Measurements from ENCODE around the gene MIF4GD. TPM values are rescaled to one million over a fixed set of nuclear protein-coding genes. Genes with fewer than 3 reads are reported as not detected.
"Not testable (repeated sequence)": the region's sequence is repeated elsewhere in the genome, so short reads cannot be mapped to it uniquely, and the experiment has no call there.

Gene MIF4GD
- total RNA-seq, 2 donors from 2014 or later: 18.0 to 24.9 TPM

GRCh38 chr17:75301502-75302206 lies 30.6 kb upstream of the MIF4GD start:
- TF ChIP-seq CTCF (IDR thresholded peaks at IDR 0.05): no peak
- Histone ChIP-seq H3K27ac (no peak overlapping the region), H3K9me3 (no peaks in the 10 kb centered on the region), H3K4me1 (no peaks in the 10 kb centered on the region), H3K27me3 (no peaks in the 10 kb centered on the region), H3K4me3 (no peak overlapping the region), H3K36me3 (no peaks in the 10 kb centered on the region)
- DNase-seq (ENCODE audit: low spot score): no peak

DNA sequence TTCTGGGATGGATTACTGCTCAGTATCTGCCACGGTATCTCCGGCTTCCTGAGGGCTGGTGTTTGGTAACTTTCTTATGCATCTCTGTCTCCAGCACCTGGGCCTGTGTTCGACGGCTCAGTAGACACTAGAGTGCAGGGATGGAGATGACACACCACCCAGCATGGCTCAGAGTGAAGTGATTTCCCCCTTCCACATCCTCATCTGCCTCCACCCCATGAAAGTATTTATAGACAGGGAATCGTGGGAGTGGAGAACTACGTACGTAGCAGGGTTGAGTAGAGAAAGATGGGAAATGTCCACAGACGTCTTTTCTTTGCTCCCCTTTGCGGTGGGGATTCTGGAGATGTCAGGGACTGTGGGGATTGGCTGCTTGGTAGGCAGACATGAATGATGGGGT lies 30.0 kb upstream of the MIF4GD start:
- no peak for TF ChIP-seq CTCF (IDR thresholded peaks at IDR 0.05)
- H3K4me1 ChIP-seq: no peaks in the 10 kb centered on the region
- H3K27ac ChIP-seq: no peak overlapping the region
- no peaks in the 10 kb centered on the region for H3K27me3 ChIP-seq
- H3K9me3 ChIP-seq: no peaks in the 10 kb centered on the region
- no peaks in the 10 kb centered on the region for H3K36me3 ChIP-seq
- DNase-seq (ENCODE audit: low spot score): no peak
- no peak overlapping the region for H3K4me3 ChIP-seq

DNA sequence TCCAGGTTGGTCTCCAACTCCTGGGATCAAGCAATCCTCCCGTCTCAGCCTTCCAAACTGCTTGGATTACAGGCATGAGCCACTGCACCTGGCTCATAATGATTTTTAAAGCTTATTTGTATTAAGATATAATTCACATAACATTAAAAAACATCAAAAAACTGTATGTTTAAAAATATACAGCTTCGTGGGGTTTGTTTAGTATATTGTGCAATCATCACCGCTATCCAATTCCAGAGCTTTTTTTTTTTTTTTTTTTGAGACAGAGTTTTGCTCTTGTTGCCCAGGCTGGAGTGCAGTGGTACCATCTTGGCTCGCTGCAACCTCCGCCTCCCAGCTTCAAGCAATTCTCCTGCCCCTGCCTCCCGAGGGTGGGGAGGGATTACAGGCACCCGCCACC lies 29.2 kb upstream of the MIF4GD start:
- Histone ChIP-seq H3K4me3 (no peak overlapping the region), H3K36me3 (no peaks in the 10 kb centered on the region), H3K9me3 (no peaks in the 10 kb centered on the region), H3K27me3 (no peaks in the 10 kb centered on the region), H3K4me1 (no peaks in the 10 kb centered on the region), H3K27ac (no peak overlapping the region)
- no peak for DNase-seq (ENCODE audit: low spot score)
- TF ChIP-seq CTCF (IDR thresholded peaks at IDR 0.05): no peak

GRCh38 chr17:75295201-75296158 lies 24.4 kb upstream of the MIF4GD start:
- no peaks in the 10 kb centered on the region for H3K36me3 ChIP-seq
- H3K9me3 ChIP-seq: no peaks in the 10 kb centered on the region
- no peaks in the 10 kb centered on the region for H3K4me1 ChIP-seq
- H3K27ac ChIP-seq: peak overlapping the region in 1 of 2 donors; percentile 38
- TF ChIP-seq CTCF (IDR thresholded peaks at IDR 0.05): no peak
- H3K4me3 ChIP-seq: no peak overlapping the region
- no peak for DNase-seq (ENCODE audit: low spot score)
- H3K27me3 ChIP-seq: no peaks in the 10 kb centered on the region

DNA sequence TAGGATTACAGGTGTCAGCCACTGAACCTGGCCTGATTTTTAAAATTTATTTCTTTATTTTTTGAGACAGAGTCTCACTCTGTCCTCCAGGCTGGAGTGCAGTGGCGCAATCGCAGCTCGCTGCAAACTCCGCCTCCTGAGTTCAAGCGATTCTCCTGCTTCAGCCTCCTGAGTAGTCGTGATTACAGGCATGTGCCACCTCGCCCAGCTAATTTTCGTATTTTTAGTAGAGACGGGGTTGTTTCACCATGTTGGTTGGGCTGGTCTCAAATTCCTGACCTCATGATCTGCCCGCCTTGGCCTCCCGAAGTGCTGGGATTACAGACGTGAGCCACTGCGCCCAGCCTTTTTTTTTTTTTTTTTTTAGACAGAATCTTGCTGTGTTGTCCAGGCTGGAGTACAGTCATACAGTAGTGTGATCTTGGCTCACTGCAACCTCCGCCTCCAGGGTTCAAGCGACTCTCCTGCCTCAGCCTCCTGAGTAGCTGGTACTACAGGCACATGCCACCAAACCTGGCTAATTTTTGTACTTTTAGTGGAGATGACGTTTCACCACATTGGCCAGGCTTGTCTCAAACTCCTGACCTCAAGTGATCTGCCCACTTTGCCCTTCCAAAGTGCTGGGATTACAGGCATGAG lies 21.9 kb upstream of the MIF4GD start:
- H3K4me1 ChIP-seq; H3K9me3 ChIP-seq; DNase-seq (ENCODE audit: low spot score); H3K27me3 ChIP-seq; H3K36me3 ChIP-seq; H3K4me3 ChIP-seq: not testable (repeated sequence)
- H3K27ac ChIP-seq: peak overlapping the region in 1 of 2 donors; percentile 22

DNA sequence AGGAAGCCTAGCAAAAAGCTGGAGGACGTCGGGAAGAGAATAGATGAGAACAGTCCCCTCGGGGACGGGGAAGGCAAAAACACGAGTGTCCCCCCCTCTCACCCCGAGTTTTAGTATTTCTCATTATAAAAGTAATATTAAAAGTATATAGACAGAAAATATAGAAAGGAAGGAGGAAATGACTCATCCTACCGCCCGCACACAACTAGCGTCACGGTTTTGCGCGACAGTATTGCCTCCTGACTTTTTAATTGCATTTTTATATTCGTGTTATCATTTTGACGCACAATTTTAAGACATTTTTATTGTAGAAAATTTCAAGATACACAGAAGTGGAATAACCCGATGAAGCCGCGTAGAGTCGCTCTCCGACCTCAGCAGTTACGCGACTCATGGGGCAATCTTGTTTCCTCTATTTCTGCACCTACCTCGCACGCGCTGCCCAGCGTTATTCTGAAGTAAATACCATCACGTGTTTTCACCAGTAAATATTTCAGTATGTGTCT lies 18.9 kb upstream of the MIF4GD start:
- H3K27ac ChIP-seq: peak overlapping the region; percentile 89 to 92
- TF ChIP-seq CTCF (IDR thresholded peaks at IDR 0.05): no peak
- no peaks in the 10 kb centered on the region for H3K27me3 ChIP-seq
- peaks cover 14% of the 10 kb centered on the region for H3K36me3 ChIP-seq
- DNase-seq (ENCODE audit: low spot score): peak; percentile 80
- H3K9me3 ChIP-seq: no peaks in the 10 kb centered on the region
- peaks cover 0 to 7% of the 10 kb centered on the region in 2 donors for H3K4me1 ChIP-seq
- H3K4me3 ChIP-seq: peak overlapping the region; percentile 48 to 85
